Loucy (cell line): ENCODE results near the gene TTBK2.

Experiments
- EZH2phosphoT487 ChIP-seq: fragments of 200-600 bp; IDR thresholded peaks from 2 replicates; pipeline ENCODE4 v1.6.1; 2018; ENCODE audit warnings: antibody characterized with exemption, mild to moderate bottlenecking, moderate library complexity, borderline replicate concordance
- TF ChIP-seq, protein P1 (sequence below): fragments of 200-600 bp; sonication (generic); conservative IDR thresholded peaks from 2 replicates; pipeline ENCODE4 v1.5.1; 2014; ENCODE audit warnings: mild to moderate bottlenecking, antibody characterized with exemption, low read length

DNA sequence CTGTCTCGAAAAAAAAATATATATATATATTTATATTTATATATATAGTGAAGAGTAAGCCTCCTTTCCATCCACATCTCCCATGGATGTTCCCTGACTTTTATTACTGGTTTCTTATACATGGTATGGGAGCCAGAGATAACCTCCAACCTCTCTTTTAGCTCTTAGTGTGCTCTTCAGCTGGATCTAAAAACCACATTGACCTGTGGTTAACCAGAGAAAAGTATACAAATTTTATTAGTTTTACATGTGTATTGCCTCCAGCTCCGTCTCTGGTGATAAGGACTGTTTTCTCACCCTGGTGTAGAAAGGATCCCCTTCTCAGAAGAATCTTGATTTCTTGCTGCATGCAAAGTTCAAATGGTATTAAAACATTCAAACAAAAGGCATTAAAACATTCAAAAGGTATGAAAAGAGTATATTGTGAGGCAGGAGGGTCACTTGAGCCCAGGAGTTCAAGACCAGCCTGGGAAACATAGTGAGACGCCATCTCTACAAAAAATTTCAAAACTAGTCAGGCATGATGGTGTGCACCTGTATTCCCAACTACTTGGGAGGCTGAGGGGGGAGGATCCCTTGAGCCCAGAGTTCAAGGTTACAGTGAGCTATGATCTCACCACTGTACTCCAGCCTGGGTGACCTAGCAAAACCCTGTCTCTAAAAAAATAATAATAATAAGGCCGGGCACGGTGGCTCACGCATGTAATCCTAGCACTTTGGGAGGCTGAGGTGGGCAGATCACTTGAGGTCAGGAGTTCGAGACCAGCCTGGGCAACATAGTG lies 13.5 kb upstream of the TTBK2 start:
- TF ChIP-seq, protein P1, sequence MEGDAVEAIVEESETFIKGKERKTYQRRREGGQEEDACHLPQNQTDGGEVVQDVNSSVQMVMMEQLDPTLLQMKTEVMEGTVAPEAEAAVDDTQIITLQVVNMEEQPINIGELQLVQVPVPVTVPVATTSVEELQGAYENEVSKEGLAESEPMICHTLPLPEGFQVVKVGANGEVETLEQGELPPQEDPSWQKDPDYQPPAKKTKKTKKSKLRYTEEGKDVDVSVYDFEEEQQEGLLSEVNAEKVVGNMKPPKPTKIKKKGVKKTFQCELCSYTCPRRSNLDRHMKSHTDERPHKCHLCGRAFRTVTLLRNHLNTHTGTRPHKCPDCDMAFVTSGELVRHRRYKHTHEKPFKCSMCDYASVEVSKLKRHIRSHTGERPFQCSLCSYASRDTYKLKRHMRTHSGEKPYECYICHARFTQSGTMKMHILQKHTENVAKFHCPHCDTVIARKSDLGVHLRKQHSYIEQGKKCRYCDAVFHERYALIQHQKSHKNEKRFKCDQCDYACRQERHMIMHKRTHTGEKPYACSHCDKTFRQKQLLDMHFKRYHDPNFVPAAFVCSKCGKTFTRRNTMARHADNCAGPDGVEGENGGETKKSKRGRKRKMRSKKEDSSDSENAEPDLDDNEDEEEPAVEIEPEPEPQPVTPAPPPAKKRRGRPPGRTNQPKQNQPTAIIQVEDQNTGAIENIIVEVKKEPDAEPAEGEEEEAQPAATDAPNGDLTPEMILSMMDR = no peak
- TF ChIP-seq EZH2phosphoT487 = no peak
